NCI-H2171 (cell line): Measurements from ENCODE around the gene EIF4G2.

ENCODE experiments used
- DNase-seq: peaks from one replicate; lab custom pipeline; 2025; lab: John Stamatoyannopoulos, UW

The EIF4G2 gene

GRCh38 chr11:10771457-10771856 is 37.3 kb downstream of the EIF4G2 start:
- no peak for DNase-seq

DNA sequence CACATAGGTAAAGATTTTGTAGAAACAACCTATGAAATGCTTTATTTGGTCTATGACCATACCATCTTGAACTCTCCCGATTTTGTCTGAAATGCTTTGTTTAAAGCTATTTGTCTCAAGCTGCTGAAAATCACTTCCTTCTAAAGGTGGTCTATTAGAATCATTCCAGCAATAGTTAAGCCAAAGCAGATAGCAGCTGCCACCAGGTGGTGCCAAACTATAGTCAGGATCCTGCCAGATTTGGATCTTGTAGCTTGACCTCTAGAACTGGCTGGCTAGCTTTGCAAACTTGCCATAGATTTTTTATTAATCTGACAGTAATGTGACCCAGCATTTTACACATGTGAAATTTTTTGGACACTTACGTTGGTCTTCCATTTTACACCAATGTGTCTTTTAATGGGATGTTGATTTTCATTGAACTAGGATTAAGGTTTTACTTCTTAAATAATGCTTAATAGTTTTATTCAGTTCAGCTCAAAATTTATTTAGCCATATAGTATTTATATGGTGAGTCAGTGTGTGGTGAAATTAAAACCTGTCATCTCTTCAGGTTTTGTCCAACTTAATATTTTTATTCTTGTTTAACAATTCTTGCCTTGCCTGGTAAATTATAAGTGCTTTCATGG is 38.0 kb downstream of the EIF4G2 start:
- DNase-seq: no peak

DNA sequence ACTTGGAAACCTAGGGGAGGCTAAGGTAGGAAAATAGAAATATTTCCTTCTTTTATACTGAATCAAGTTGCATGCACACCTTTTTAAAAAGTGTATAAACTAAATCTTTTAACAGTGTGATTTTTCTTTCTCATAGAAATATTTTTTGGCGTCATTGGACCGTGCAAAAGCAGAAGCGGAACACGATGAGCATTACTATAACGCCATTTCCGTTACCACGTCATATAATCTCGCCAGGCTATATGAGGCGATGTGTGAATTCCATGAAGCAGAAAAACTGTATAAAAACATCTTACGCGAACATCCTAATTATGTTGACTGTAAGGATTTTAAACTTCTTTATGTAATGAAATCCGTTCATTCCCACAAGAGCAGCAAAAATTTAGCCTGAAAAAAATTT is 44.3 kb downstream of the EIF4G2 start:
- DNase-seq: no peak

DNA sequence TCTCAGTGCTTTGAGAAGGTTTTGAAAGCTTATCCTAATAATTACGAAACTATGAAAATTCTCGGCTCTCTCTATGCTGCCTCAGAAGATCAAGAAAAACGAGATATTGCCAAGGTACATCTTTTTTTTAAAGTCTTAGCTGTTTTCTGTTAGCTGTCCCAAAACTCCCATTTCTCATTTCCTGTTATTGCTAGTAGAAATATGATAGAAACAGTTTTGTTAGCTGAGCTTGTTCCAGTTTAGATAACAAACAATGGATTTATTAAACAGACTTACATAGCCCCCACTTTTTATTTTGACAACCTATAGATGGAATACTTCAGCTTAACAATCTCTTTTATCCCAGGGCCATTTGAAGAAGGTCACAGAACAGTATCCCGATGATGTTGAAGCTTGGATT is 45.0 kb downstream of the EIF4G2 start:
- DNase-seq: no peak

GRCh38 chr11:10762913-10763421 is 45.8 kb downstream of the EIF4G2 start:
- DNase-seq: no peak

DNA sequence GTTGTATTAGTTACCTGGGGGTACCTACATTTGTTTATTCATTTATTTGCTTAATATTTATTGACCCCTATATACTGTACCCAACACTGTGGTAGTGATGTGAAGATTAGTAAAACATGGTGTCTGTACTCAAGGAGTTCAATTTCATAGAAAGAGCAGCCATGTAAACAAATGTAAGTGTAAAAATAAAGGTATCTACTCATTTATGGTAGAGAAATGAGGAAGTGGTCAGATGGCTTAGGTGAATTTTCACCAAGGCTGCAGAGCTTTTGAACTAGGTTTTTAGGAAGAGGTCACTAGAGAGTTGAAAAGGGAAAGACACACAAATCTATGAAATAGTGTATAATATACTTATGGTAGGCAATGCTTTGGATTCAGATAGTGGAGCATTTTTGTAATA is 46.5 kb downstream of the EIF4G2 start:
- DNase-seq: no peak

GRCh38 chr11:10761085-10761698 is 47.5 kb downstream of the EIF4G2 start:
- DNase-seq: no peak

DNA sequence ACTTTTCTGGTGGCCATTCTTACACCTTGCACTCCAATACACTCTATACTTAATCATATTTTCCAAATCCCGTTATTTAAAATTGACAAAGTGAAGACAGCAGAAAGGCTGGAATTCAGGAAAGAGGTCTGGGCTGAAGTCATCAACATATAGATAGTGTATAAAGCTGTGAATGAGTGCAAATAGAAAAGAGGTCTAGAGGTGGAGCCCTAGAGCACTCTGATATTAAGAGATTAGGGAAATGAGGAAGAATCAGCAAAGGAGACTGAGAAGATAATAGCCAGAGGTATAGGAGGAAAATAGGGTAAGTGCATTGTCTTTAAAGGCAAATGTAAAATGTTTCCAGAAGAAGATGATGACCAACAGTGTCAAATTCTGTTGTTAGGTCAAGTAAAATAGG is 49.8 kb downstream of the EIF4G2 start:
- no peak for DNase-seq

- DNase-seq: no peak
These were observed 56.2 kb downstream of the EIF4G2 start for GRCh38 chr11:10752486-10752885.

DNA sequence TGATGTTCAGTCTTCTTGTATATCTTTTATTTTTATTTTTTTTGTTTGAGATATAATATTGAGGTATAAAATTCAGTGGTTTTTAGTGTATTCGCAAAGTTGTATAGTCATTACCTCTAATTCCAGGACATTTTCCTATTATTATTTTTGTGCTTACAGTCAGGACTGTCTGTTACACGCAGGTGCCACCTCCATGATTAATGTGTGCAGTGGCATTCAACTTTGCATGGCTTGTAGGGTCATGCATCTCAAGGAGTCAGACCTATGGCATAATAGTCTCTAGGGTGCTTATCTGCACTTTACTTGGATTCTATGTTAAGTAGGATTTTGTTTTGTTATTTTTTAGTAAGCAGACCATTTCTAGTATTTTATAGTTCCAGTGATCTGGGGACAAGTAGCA is 56.7 kb downstream of the EIF4G2 start:
- DNase-seq: no peak

GRCh38 chr11:10751581-10751940 is 57.2 kb downstream of the EIF4G2 start:
- no peak for DNase-seq

- peak; percentile 91 for DNase-seq
These were observed 57.7 kb downstream of the EIF4G2 start, which contains the start of gene CTR9 for GRCh38 chr11:10750838-10751580. Gene CTR9, plus strand, starts transcription at chr11:10751246. Its CDS starts 167 bp downstream, at chr11:10751413.

DNA sequence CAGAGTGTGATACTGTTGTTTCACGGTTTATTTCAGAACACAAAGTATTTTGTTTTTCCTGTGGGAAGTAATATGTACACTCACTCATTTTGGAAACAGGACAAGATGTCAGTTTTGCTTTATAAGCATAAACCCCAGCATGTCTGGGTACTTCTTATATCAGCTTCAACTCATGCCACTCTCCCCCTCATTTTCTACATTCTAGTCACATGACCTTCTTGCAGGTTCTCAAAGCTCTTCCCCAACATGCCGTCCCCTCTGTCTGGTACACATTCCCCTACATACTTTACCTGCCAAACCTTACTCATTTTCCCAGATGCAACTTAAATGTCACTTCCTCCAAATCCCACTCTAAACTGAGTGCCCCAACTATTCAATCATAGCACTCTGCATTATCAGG is 59.2 kb downstream of the EIF4G2 start:
- DNase-seq: no peak

- DNase-seq: no peak
These were observed 61.0 kb downstream of the EIF4G2 start for GRCh38 chr11:10747733-10748132.
